Mammary epithelial cell (primary cell): Measurements from ENCODE around the gene DRC7.

Experiments used
- CTCF ChIP-seq, 2 donors: IDR thresholded peaks in 1 of 2; conservative IDR thresholded peaks in 1 of 2; 2 replicates each; pipeline ENCODE4 v1.5.1; 2011 to 2012; ENCODE audit warnings: inconsistent platforms in 2 of 2, low read length in 2 of 2, mild to moderate bottlenecking in 2 of 2, control low read depth in 1 of 2, low read depth in 1 of 2; ENCODE audit not compliant: insufficient read depth in 1 of 2; ENCODE audit errors: extremely low read depth in 1 of 2
- EZH2 ChIP-seq: IDR thresholded peaks from 2 replicates; pipeline ENCODE4 v1.6.1; 2012; ENCODE audit warnings: low read length, inconsistent platforms, borderline replicate concordance

GRCh38 chr16:57658878-57659674 is 35.5 kb upstream of the DRC7 start:
- no peak for TF ChIP-seq CTCF (conservative IDR thresholded peaks at IDR 0.05 in 1 of 2, IDR thresholded peaks at IDR 0.05 in 1 of 2; ENCODE audit: extremely low read depth in 1 of 2, insufficient read depth in 1 of 2, low read depth in 1 of 2, low read length in 2 of 2)
- TF ChIP-seq EZH2: no peak
